Measurements from ENCODE around the gene CAPN10.
A peak's percentile ranks its signal among the peaks of the same experiment; 100 is the strongest.
"Not testable (repeated sequence)": the region's sequence is repeated elsewhere in the genome, so short reads cannot be mapped to it uniquely, and the experiment has no call there.

The CAPN10 gene

GRCh38 chr2:240586198-240586918, at the start of gene CAPN10:
CAPN10 (plus strand) TSS chr2:240586734; CDS start chr2:240586912, 178 bp downstream.
- TF ChIP-seq ELF4 (IDR thresholded peaks at IDR 0.05) (peak; percentile 59; the same call in 1 of the 2 replicates), SP1 (IDR thresholded peaks at IDR 0.05) (no peak), BHLHE40 (IDR thresholded peaks at IDR 0.05; ENCODE audit: borderline replicate concordance) (no peak), L3MBTL2 (conservative IDR thresholded peaks at IDR 0.05) (peak; percentile 86), FOXM1 (IDR thresholded peaks at IDR 0.05; ENCODE audit: borderline replicate concordance) (no peak), ZNF384 (IDR thresholded peaks at IDR 0.05) (no peak), SUZ12 (IDR thresholded peaks at IDR 0.05) (no peak; the same call in 1 of the 2 replicates)
- CTCF ChIA-PET: interaction anchor here (0.9 to 1.5 kb wide), 3 partner anchors 9 to 21 kb away, joined by 3 to 8 read pairs (median 3); no protein-coding TSS in a partner anchor
- POLR2A ChIA-PET: interaction anchor here (0.6 to 2.9 kb wide), 21 partner anchors 9 to 572 kb away, joined by 3 to 23 read pairs (median 4); partner anchors contain the start of gene RNPEPL1
- DNase-seq (ENCODE audit: extremely low spot score): peak; percentile 92

GRCh38 chr2:240538031-240538780, 48.3 kb upstream of the CAPN10 start:
- no peak for DNase-seq (ENCODE audit: extremely low spot score)
- CTCF ChIA-PET: no interaction called here
- POLR2A ChIA-PET: interaction anchor here (1.0 kb wide), 1 partner anchor 23 kb away, joined by 3 read pairs; no protein-coding TSS in a partner anchor
- no peak for TF ChIP-seq LEF1 (IDR thresholded peaks at IDR 0.05; ENCODE audit: borderline replicate concordance)
- no peak for TF ChIP-seq HDGF (IDR thresholded peaks at IDR 0.05; ENCODE audit: borderline replicate concordance)
- TF ChIP-seq NFRKB (IDR thresholded peaks at IDR 0.05): no peak
- no peak for TF ChIP-seq CTBP1 (IDR thresholded peaks at IDR 0.05; ENCODE audit: borderline replicate concordance)
- TF ChIP-seq SUZ12 (IDR thresholded peaks at IDR 0.05): no peak
- no peak for TF ChIP-seq PKNOX1 (IDR thresholded peaks at IDR 0.05)
- no peak for TF ChIP-seq FOXA1 (IDR thresholded peaks at IDR 0.05)
- TF ChIP-seq ELF4 (IDR thresholded peaks at IDR 0.05): no peak
- TF ChIP-seq ARNT (IDR thresholded peaks at IDR 0.05): no peak
- TF ChIP-seq SP1 (IDR thresholded peaks at IDR 0.05): no peak
- TF ChIP-seq L3MBTL2 (conservative IDR thresholded peaks at IDR 0.05): no peak

GRCh38 chr2:240539101-240539500, 47.4 kb upstream of the CAPN10 start:
- POLR2A ChIA-PET: interaction anchor here (1.0 kb wide), 1 partner anchor 22 kb away, joined by 3 read pairs; no protein-coding TSS in a partner anchor
- CTCF ChIA-PET: not testable (repeated sequence)

GRCh38 chr2:240539906-240540305, 46.6 kb upstream of the CAPN10 start:
- no peak for TF ChIP-seq SUZ12 (IDR thresholded peaks at IDR 0.05)
- no peak for TF ChIP-seq HDGF (IDR thresholded peaks at IDR 0.05; ENCODE audit: borderline replicate concordance)
- no peak for TF ChIP-seq BHLHE40 (IDR thresholded peaks at IDR 0.05; ENCODE audit: borderline replicate concordance)
- TF ChIP-seq FOXM1 (IDR thresholded peaks at IDR 0.05; ENCODE audit: borderline replicate concordance): no peak
- no peak for DNase-seq (ENCODE audit: extremely low spot score)
- ChIA-PET POLR2A (no interaction called here), CTCF (no interaction called here)

More at GRCh38 chr2:240539101-240539500, 47.4 kb upstream of the CAPN10 start:
- DNase-seq (ENCODE audit: extremely low spot score): not testable (repeated sequence)

- DNase-seq (ENCODE audit: extremely low spot score): no peak
- CTCF ChIA-PET: interaction anchor here (0.7 kb wide), 1 partner anchor 657 kb away, joined by 3 read pairs; no protein-coding TSS in a partner anchor
- no peak for TF ChIP-seq ELF4 (IDR thresholded peaks at IDR 0.05)
- TF ChIP-seq PKNOX1 (IDR thresholded peaks at IDR 0.05): no peak
- no peak for TF ChIP-seq FOXM1 (IDR thresholded peaks at IDR 0.05; ENCODE audit: borderline replicate concordance)
- no peak for TF ChIP-seq FOXK2 (IDR thresholded peaks at IDR 0.05)
- no peak for TF ChIP-seq BHLHE40 (IDR thresholded peaks at IDR 0.05; ENCODE audit: borderline replicate concordance)
- TF ChIP-seq CTBP1 (IDR thresholded peaks at IDR 0.05; ENCODE audit: borderline replicate concordance): no peak
- no peak for TF ChIP-seq ZNF384 (IDR thresholded peaks at IDR 0.05)
- no peak for TF ChIP-seq SUZ12 (IDR thresholded peaks at IDR 0.05)
- TF ChIP-seq L3MBTL2 (conservative IDR thresholded peaks at IDR 0.05): no peak
- TF ChIP-seq TARDBP (IDR thresholded peaks at IDR 0.05): no peak
- no peak for TF ChIP-seq SP1 (IDR thresholded peaks at IDR 0.05)
- TF ChIP-seq ARNT (IDR thresholded peaks at IDR 0.05): no peak
- no peak for TF ChIP-seq FOXA1 (IDR thresholded peaks at IDR 0.05)
- POLR2A ChIA-PET: no interaction called here
Observed at GRCh38 chr2:240551288-240551687, 35.2 kb upstream of the CAPN10 start.

- ChIA-PET CTCF (no interaction called here), POLR2A (no interaction called here)
- TF ChIP-seq SP1 (IDR thresholded peaks at IDR 0.05) (no peak), FOXA1 (IDR thresholded peaks at IDR 0.05) (no peak), CTBP1 (IDR thresholded peaks at IDR 0.05; ENCODE audit: borderline replicate concordance) (no peak), L3MBTL2 (conservative IDR thresholded peaks at IDR 0.05) (no peak), BHLHE40 (IDR thresholded peaks at IDR 0.05; ENCODE audit: borderline replicate concordance) (no peak), PKNOX1 (IDR thresholded peaks at IDR 0.05) (no peak), LEF1 (IDR thresholded peaks at IDR 0.05; ENCODE audit: borderline replicate concordance) (no peak), ARNT (IDR thresholded peaks at IDR 0.05) (no peak), SUZ12 (IDR thresholded peaks at IDR 0.05) (no peak), ELF4 (IDR thresholded peaks at IDR 0.05) (no peak)
- no peak for DNase-seq (ENCODE audit: extremely low spot score)
Observed at GRCh38 chr2:240551811-240552210, 34.7 kb upstream of the CAPN10 start.
